Left lung (tissue), 10 donors: Measurements from ENCODE around the gene SLC15A1. TPM values are rescaled to one million over a fixed set of nuclear protein-coding genes. Genes with fewer than 3 reads are reported as not detected.

Experiments used
- ATAC-seq: fragments of 200-7000 bp; cut with Tn5 transposase; one replicate; pipeline ENCODE4 v1.9.1; 2020; ENCODE audit warnings: moderate library complexity
- DNase-seq, 4 donors: peaks; one replicate each; pipeline ENCODE4 v3.0.0-alpha.2; 2013 to 2020
- H3K27ac ChIP-seq, 2 donors: fragments of 200-600 bp; sonication (generic) in 1 of 2; one replicate each; pipeline versions ENCODE4 v1.5.0 to v1.8.0; 2020 to 2021
- H3K27me3 ChIP-seq, 2 donors: fragments of 200-600 bp; sonication (generic) in 1 of 2; one replicate each; pipeline versions ENCODE4 v1.5.0 to v1.8.0; 2020 to 2021
- H3K36me3 ChIP-seq, 2 donors: fragments of 200-600 bp; sonication (generic) in 1 of 2; one replicate each; pipeline versions ENCODE4 v1.5.0 to v1.8.0; 2020 to 2021
- H3K4me1 ChIP-seq, 2 donors: fragments of 200-600 bp; one replicate each; pipeline ENCODE4 v1.8.0; 2021
- H3K4me3 ChIP-seq, 2 donors: fragments of 200-600 bp; sonication (generic) in 1 of 2; one replicate each; pipeline versions ENCODE4 v1.5.0 to v1.8.0; 2020 to 2021; ENCODE audit warnings: mild to moderate bottlenecking in 1 of 2
- H3K9me3 ChIP-seq, 2 donors: fragments of 200-600 bp; sonication (generic) in 1 of 2; one replicate each; pipeline versions ENCODE4 v1.5.0 to v1.8.0; 2020 to 2021
- CTCF ChIP-seq, 2 donors: fragments of 200-600 bp; sonication (generic) in 1 of 2; IDR thresholded peaks; one replicate each; pipeline versions ENCODE4 v1.5.0 to v1.8.0; 2021; ENCODE audit warnings: antibody characterized with exemption in 2 of 2
- intact Hi-C, 2 donors: fragments of 100-400 bp; cut with DNase I; formaldehyde crosslinking; loops; one replicate each; pipeline versions ENCODE4 v1.11.2 to v1.14.2; 2022
- polyA plus RNA-seq, 6 donors: library from polyadenylated mRNA; unstranded; fragments of 120-200 nt; gene quantifications; one replicate each; pipeline ENCODE4 v1.2.1, GENCODE V29; 2013; ENCODE audit not compliant: insufficient read length in 6 of 6
- total RNA-seq, 2 donors: library from RNA; stranded (reverse); fragmentation: NEBNext Ultra II Directional; extraction: Animal tissue kit (Norgen Biotek cat#: 25700); gene quantifications; one replicate each; pipeline ENCODE4 v1.2.1, GENCODE V29; 2021
- donor health status: DM: no; HTN: yes; CAD: no.
- donor health status: DM: no; HTN: no; CAD: no.

SLC15A1 gene
- total and polyA plus RNA-seq, 8 donors, result 0.61 to 0.94 (median 0.80) TPM; not detected in 2

- intact Hi-C loops, result no loop called here
- H3K4me1 ChIP-seq, result no peaks in the 10 kb centered on the region
- H3K27ac ChIP-seq, result no peak overlapping the region
- DNase-seq (peak in 1 of 4 donors; percentile 71), ATAC-seq (no peak)
- H3K27me3 ChIP-seq, result no peaks in the 10 kb centered on the region
- H3K36me3 ChIP-seq, result no peaks in the 10 kb centered on the region
- no peak overlapping the region for H3K4me3 ChIP-seq
- peaks cover 0 to 8% of the 10 kb centered on the region in 2 donors for H3K9me3 ChIP-seq
- TF ChIP-seq CTCF (IDR thresholded peaks at IDR 0.05), result no peak
Measured at GRCh38 chr13:98773921-98774320, 21.4 kb upstream of the SLC15A1 start.

DNA sequence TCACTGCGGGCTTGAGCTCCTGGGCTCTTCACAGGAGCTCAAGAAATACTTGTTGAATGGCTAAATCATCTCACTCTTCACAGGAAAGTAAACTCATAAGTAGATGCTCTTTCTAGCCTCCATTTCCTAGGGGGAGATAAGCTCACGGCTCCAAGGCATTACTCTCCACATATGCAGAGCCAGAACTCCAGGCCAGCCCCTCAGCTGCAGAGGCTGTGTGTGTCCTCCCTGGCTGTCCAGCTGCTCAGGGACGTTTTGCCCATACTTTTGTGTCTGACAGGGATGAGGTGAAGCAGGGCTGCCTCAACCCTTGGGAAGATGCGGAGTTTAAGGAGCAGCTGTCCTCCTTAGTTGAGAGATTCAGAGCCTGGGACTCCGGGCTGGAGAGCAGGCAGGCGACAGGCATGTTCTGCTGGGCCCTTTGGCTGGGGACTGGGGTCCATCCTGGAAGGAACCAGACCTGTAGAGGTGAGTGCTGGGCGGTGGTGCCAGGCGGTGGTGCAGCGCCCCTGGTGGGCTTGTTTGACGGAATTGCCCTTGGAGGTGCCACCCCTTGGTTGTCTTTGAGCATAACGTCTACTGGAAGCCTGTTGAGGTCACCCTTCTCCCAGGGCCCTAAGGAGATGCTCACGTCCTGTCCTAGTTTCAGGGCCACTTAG lies 20.5 kb upstream of the SLC15A1 start:
- H3K36me3 ChIP-seq, result no peaks in the 10 kb centered on the region
- no peak for ATAC-seq
- H3K4me1 ChIP-seq, result no peaks in the 10 kb centered on the region
- H3K9me3 ChIP-seq, result peaks cover 0 to 8% of the 10 kb centered on the region in 2 donors
- no peak overlapping the region for H3K27ac ChIP-seq
- no peak overlapping the region for H3K4me3 ChIP-seq
- intact Hi-C loops, result no loop called here
- no peak for TF ChIP-seq CTCF (IDR thresholded peaks at IDR 0.05)
- DNase-seq, result peak in 1 of 4 donors; percentile 59
- no peaks in the 10 kb centered on the region for H3K27me3 ChIP-seq

- H3K4me3 ChIP-seq, result no peak overlapping the region
- H3K9me3 ChIP-seq, result peaks cover 0 to 8% of the 10 kb centered on the region in 2 donors
- H3K4me1 ChIP-seq, result no peaks in the 10 kb centered on the region
- H3K27ac ChIP-seq, result no peak overlapping the region
- H3K27me3 ChIP-seq, result no peaks in the 10 kb centered on the region
- ATAC-seq, result no peak
- H3K36me3 ChIP-seq, result no peaks in the 10 kb centered on the region
- intact Hi-C loops, result no loop called here
- TF ChIP-seq CTCF (IDR thresholded peaks at IDR 0.05), result no peak
- peak in 1 of 4 donors; percentile 53 for DNase-seq
Measured at GRCh38 chr13:98771838-98772611, 19.6 kb upstream of the SLC15A1 start.

DNA sequence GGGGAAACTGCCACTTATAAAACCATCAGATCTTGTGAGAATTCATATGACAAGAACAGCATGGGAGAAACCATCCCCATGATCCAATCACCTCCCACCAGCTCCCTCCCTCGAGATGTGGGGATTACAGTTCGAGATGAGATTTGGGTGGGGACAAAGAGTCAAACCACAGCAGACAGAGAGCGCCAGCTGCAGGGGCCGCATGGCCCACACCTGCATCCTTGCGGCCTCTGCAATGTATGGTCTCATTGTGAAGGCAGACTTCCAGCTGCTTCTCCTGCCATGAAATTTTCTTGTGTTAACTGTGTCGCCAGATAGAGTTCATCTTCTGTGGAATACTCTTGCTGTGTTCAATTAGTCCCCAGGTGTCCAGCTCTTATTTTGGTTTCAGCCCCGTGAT lies 17.3 kb upstream of the SLC15A1 start:
- no peak for TF ChIP-seq CTCF (IDR thresholded peaks at IDR 0.05)
- ATAC-seq, result no peak
- H3K4me3 ChIP-seq, result no peak overlapping the region

GRCh38 chr13:98768522-98768921 lies 16.1 kb upstream of the SLC15A1 start:
- Histone ChIP-seq H3K4me3 (no peak overlapping the region), H3K36me3 (no peaks in the 10 kb centered on the region), H3K27ac (no peak overlapping the region), H3K4me1 (no peaks in the 10 kb centered on the region), H3K27me3 (no peaks in the 10 kb centered on the region), H3K9me3 (peaks cover 0 to 8% of the 10 kb centered on the region in 2 donors)
- no peak for ATAC-seq
- no peak for DNase-seq
- TF ChIP-seq CTCF (IDR thresholded peaks at IDR 0.05), result no peak
- intact Hi-C loops, result no loop called here

More for the DNA sequence above, 17.3 kb upstream of the SLC15A1 start:
- Histone ChIP-seq H3K36me3 (no peaks in the 10 kb centered on the region), H3K27ac (no peak overlapping the region), H3K4me1 (no peaks in the 10 kb centered on the region), H3K27me3 (no peaks in the 10 kb centered on the region), H3K9me3 (peaks cover 0 to 8% of the 10 kb centered on the region in 2 donors)
- no peak for DNase-seq
- intact Hi-C loops, result no loop called here
